Thyroid gland (tissue), 4 donors: ENCODE data around the gene PCDH19. TPM values are rescaled to one million over a fixed set of nuclear protein-coding genes. Genes with fewer than 3 reads are reported as not detected.

Experiments used
- DNase-seq, 2 donors: peaks; one replicate each; pipeline ENCODE4 v3.0.0-alpha.2; 2019
- H3K27ac ChIP-seq, 3 donors: fragments of 200-600 bp; sonication (generic); 1 replicate in 2 of 3; 2 replicates in 1 of 3; pipeline ENCODE4 v1.5.1; 2016 to 2019; ENCODE audit warnings: mild to moderate bottlenecking in 1 of 3, moderate library complexity in 1 of 3
- H3K27me3 ChIP-seq: fragments of 200-600 bp; sonication (generic); one replicate; pipeline ENCODE4 v1.5.1; 2019
- H3K36me3 ChIP-seq, 2 donors: fragments of 200-600 bp; sonication (generic); one replicate each; pipeline ENCODE4 v1.5.1; 2016 to 2019
- H3K4me1 ChIP-seq, 2 donors: fragments of 200-600 bp; sonication (generic); one replicate each; pipeline ENCODE4 v1.5.1; 2017 to 2019
- H3K4me3 ChIP-seq, 3 donors: fragments of 200-600 bp; sonication (generic); replicated peaks in 1 of 3; 1 replicate in 2 of 3; 2 replicates in 1 of 3; pipeline ENCODE4 v1.5.1; 2016; ENCODE audit warnings: mild to moderate bottlenecking in 1 of 3
- H3K9me3 ChIP-seq: fragments of 200-600 bp; sonication (generic); one replicate; pipeline ENCODE4 v1.5.1; 2017
- CTCF ChIP-seq, 6 experiments: fragments of 200-600 bp in 3 of 6; fragments of 450-650 bp in 3 of 6; sonication (generic) in 3 of 6; IDR thresholded peaks; one replicate each; pipeline ENCODE4 v1.5.1; 2016 to 2019; ENCODE audit warnings: antibody characterized with exemption in 6 of 6, mild to moderate bottlenecking in 2 of 6, inconsistent platforms in 1 of 6, moderate library complexity in 1 of 6
- POLR2A ChIP-seq, 2 donors: fragments of 450-650 bp; IDR thresholded peaks; one replicate each; pipeline ENCODE4 v1.6.1; 2017; ENCODE audit warnings: antibody characterized with exemption in 2 of 2, mild to moderate bottlenecking in 2 of 2, moderate library complexity in 1 of 2
- WGBS, 2 donors: methylation state at CpG; one replicate each; pipeline ENCODE4 v1.1.5; 2017; 5-methylcytosine and 5-hydroxymethylcytosine counted together
- intact Hi-C: fragments of 100-400 bp; cut with DNase I; formaldehyde crosslinking; loops from one replicate; pipeline ENCODE4 v1.15.1; 2023
- total RNA-seq, 4 donors: library from RNA; depleted of rRNA; stranded (reverse); fragments of >200 nt; gene quantifications; one replicate each; pipeline ENCODE4 v1.2.3, GENCODE V29; 2016

The PCDH19 gene
- total RNA-seq, 4 donors from 2014 or later, result 0.40 to 0.88 (median 0.52) TPM

DNA sequence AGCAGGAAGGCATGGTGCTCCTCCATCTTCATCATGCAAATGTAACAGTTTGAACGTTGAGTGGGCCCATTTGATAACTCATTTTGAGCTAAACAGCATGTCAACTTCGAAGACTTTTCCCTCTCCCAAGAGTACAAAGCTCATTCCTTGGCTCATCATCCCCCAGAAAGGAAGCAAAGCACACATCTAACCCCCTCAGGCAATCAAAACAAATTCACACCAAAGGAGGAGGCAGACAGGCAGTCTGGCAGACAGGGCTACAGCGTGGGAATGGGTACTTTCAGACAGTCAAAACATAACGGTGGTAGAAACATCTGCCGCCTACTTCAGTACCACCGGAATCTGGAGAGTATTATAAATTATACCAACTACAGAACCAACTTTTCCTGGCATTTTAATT lies 81.7 kb downstream of the PCDH19 start:
- 58 to 68% methylated on average over 6 of the region's 6 CpGs for WGBS, 2 donors
- intact Hi-C loops, result no loop called here
- no peak for DNase-seq

DNA sequence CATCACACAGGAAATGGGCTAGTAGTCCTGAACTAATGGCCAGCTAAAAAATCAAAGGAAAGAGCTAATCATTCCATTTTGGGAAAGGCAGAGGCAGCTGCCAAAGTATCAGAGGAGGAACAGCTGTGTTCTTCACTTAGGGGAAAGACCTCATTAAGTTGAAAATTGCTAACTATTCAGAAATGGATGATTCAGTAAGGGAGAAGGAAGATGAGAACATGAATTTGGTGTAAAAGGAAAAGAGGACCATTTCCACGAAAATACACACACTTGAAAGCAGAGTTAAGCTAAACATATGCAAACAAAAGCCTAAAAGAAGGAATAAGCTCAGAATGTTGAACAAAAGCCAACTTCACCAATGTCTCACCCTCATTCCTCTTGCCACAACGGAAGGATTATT lies 90.4 kb downstream of the PCDH19 start:
- intact Hi-C loops, result no loop called here
- 53 to 56% methylated on average over 2 of the region's 2 CpGs for WGBS, 2 donors

More for the DNA sequence above, 81.7 kb downstream of the PCDH19 start:
- peaks cover 5% of the 10 kb centered on the region for H3K27me3 ChIP-seq
- H3K9me3 ChIP-seq, result no peaks in the 10 kb centered on the region
- no peak overlapping the region for H3K27ac ChIP-seq
- H3K36me3 ChIP-seq, result no peaks in the 10 kb centered on the region
- no peak for TF ChIP-seq CTCF (IDR thresholded peaks at IDR 0.05)
- no peak for TF ChIP-seq POLR2A (IDR thresholded peaks at IDR 0.05)
- no peaks in the 10 kb centered on the region for H3K4me1 ChIP-seq
- H3K4me3 ChIP-seq, result no peak overlapping the region

DNA sequence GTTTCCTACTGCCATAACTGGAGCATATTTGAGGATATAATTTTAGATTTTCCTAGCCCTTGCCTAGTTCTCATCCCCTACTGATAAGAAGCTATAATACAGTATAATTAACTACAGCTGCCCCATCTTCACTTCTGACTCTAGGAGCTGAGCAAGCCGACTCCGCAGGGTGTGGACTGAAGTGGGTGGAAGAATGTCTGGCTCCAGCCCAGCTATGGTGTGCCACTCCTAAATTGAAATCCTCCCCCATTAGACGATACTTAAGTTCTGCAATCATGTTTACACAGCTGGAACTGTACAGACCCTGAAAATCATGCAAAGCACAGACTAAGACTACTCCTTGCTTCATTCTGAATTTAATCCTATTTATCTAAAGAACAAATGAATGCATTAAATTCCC lies 93.1 kb downstream of the PCDH19 start:
- Histone ChIP-seq H3K27me3 (no peaks in the 10 kb centered on the region), H3K4me1 (no peaks in the 10 kb centered on the region), H3K4me3 (no peak overlapping the region), H3K9me3 (no peaks in the 10 kb centered on the region), H3K27ac (no peak overlapping the region), H3K36me3 (no peaks in the 10 kb centered on the region)
- TF ChIP-seq CTCF (IDR thresholded peaks at IDR 0.05) (no peak), POLR2A (IDR thresholded peaks at IDR 0.05) (no peak)
- peak; percentile 19 to 42 for DNase-seq
- intact Hi-C loops, result no loop called here
- 5 to 29% methylated on average over 3 of the region's 3 CpGs for WGBS, 2 donors

More for the DNA sequence above, 90.4 kb downstream of the PCDH19 start:
- H3K4me1 ChIP-seq, result no peaks in the 10 kb centered on the region
- TF ChIP-seq CTCF (IDR thresholded peaks at IDR 0.05) (no peak), POLR2A (IDR thresholded peaks at IDR 0.05) (no peak)
- no peaks in the 10 kb centered on the region for H3K9me3 ChIP-seq
- no peaks in the 10 kb centered on the region for H3K27me3 ChIP-seq
- H3K27ac ChIP-seq, result no peak overlapping the region
- no peak overlapping the region for H3K4me3 ChIP-seq
- DNase-seq, result no peak
- H3K36me3 ChIP-seq, result no peaks in the 10 kb centered on the region

DNA sequence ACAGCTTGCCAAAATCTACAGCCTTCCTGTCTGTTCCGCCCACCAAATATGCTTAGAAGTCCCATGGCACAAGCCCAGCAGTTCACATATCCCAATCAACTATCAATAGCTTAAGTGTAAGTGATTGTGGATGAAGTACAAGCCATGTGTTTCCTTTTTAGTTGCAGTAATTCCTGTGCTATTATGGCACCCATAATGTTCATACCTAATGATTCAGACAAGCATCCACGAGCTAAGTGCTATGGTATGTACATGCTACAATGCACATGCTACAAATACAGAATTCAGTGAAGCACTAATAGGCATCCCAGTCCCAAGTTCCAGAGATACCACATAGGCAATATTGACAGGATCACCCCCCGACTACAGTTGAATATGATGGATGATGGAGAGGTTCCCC lies 94.5 kb downstream of the PCDH19 start:
- DNase-seq, result no peak
- 84 to 90% methylated on average over 3 of the region's 3 CpGs for WGBS, 2 donors
- TF ChIP-seq CTCF (IDR thresholded peaks at IDR 0.05) (no peak), POLR2A (IDR thresholded peaks at IDR 0.05) (no peak)
- Histone ChIP-seq H3K4me3 (no peak overlapping the region), H3K4me1 (no peaks in the 10 kb centered on the region), H3K9me3 (no peaks in the 10 kb centered on the region), H3K36me3 (no peaks in the 10 kb centered on the region), H3K27ac (no peak overlapping the region), H3K27me3 (no peaks in the 10 kb centered on the region)
- intact Hi-C loops, result no loop called here

GRCh38 chrX:100299559-100299958 lies 110.5 kb downstream of the PCDH19 start:
- no peaks in the 10 kb centered on the region for H3K9me3 ChIP-seq
- DNase-seq, result no peak
- 94 to 97% methylated on average over 2 of the region's 2 CpGs for WGBS, 2 donors
- H3K27ac ChIP-seq, result no peak overlapping the region
- no peak overlapping the region for H3K4me3 ChIP-seq
- H3K4me1 ChIP-seq, result no peaks in the 10 kb centered on the region
- no peaks in the 10 kb centered on the region for H3K36me3 ChIP-seq
- H3K27me3 ChIP-seq, result no peaks in the 10 kb centered on the region
- intact Hi-C loops, result no loop called here
- TF ChIP-seq POLR2A (IDR thresholded peaks at IDR 0.05) (no peak), CTCF (IDR thresholded peaks at IDR 0.05) (no peak)
